ENCODE measurements around the gene HIVEP2.

GRCh38 chr6:142934599-142934998, 10.4 kb downstream of the HIVEP2 start:
- TF ChIP-seq EZH2 (IDR thresholded peaks at IDR 0.05; ENCODE audit: insufficient read depth, poor library complexity, severe bottlenecking) (no peak), EZH2phosphoT487 (IDR thresholded peaks at IDR 0.05; ENCODE audit: insufficient read depth, low read depth) (no peak)
